A549 (cell line): ENCODE data around the gene ITGB2. TPM values are rescaled to one million over a fixed set of nuclear protein-coding genes. Genes with fewer than 3 reads are reported as not detected.

Experiments
- ATAC-seq, 2 experiments: fragments of 200-7000 bp in 1 of 2; fragments of >200 bp in 1 of 2; cut with Nextera tagmentation in 1 of 2; cut with Tn5 transposase in 1 of 2; 3 replicates each; pipeline versions ENCODE4 v1.8.0 to v1.9.1; 2018 to 2020; ENCODE audit warnings: mild to moderate bottlenecking in 1 of 2, moderate library complexity in 1 of 2
- CTCF ChIA-PET: fragments of 300-600 bp; sonication (Branson Sonifier 250); formaldehyde crosslinking; extraction: SDS; loops from one replicate; lab custom pipeline; 2021; ENCODE audit warnings: antibody characterized with exemption, inconsistent platforms; lab: Yijun Ruan, JAX
- POLR2A ChIA-PET: fragments of 350-600 bp; formaldehyde crosslinking; extraction: SDS; loops from one replicate; lab custom pipeline; 2021; ENCODE audit warnings: antibody characterized with exemption, inconsistent platforms; lab: Yijun Ruan, JAX
- DNase-seq, 2 experiments: peaks; one replicate each; pipeline versions ENCODE4 v3.0.0 to v3.0.0-alpha.2; 2011 to 2016; ENCODE audit warnings: low read depth in 1 of 2, low spot score in 1 of 2
- FAIRE-seq: peaks from 2 replicates; lab custom pipeline; 2011; peaks lifted over from hg19 to GRCh38; lab: Jason Lieb, UNC
- H3K27ac ChIP-seq, 2 experiments: fragments of >200 bp; sonication (Bioruptor Twin); formaldehyde crosslinking; 3 replicates each; pipeline ENCODE4 v1.5.1; 2016 to 2017
- H3K4me1 ChIP-seq: fragments of >200 bp; sonication (Bioruptor Twin); formaldehyde crosslinking; 3 replicates; pipeline ENCODE4 v1.6.1; 2016
- H3K4me2 ChIP-seq: fragments of >200 bp; sonication (Bioruptor Twin); formaldehyde crosslinking; 3 replicates; pipeline ENCODE4 v1.6.1; 2016
- H3K4me3 ChIP-seq: fragments of >200 bp; sonication (Bioruptor Twin); formaldehyde crosslinking; 3 replicates; pipeline ENCODE4 v1.5.1; 2016
- H3K9me3 ChIP-seq: fragments of >200 bp; sonication (Bioruptor Twin); formaldehyde crosslinking; 3 replicates; pipeline ENCODE4 v1.6.1; 2016
- ATOH8 ChIP-seq: fragments of 250-450 bp; sonication (Bioruptor Pico); IDR thresholded peaks from 2 replicates; pipeline ENCODE4 v1.5.0; 2020; ENCODE audit warnings: low read depth, mild to moderate bottlenecking, moderate library complexity
- BCL3 ChIP-seq: fragments of >200 bp; sonication (Bioruptor Twin); formaldehyde crosslinking; IDR thresholded peaks from 3 replicates; pipeline ENCODE4 v1.6.1; 2016
- CEBPB ChIP-seq, 2 experiments: fragments of >200 bp in 1 of 2; sonication (Bioruptor Twin) in 1 of 2; formaldehyde crosslinking in 1 of 2; IDR thresholded peaks; 2 replicates each; pipeline ENCODE4 v1.6.1; 2012 to 2016
- CHD2 ChIP-seq: fragments of 150-350 bp; IDR thresholded peaks from 2 replicates; pipeline ENCODE4 v1.6.1; 2014; ENCODE audit warnings: low read length; ENCODE audit not compliant: partially characterized antibody
- ELK1 ChIP-seq: fragments of 150-350 bp; IDR thresholded peaks from 2 replicates; pipeline ENCODE4 v1.6.1; 2014; ENCODE audit warnings: low read depth, mild to moderate bottlenecking, low read length
- FOSL2 ChIP-seq, 2 experiments: fragments of 450-650 bp in 1 of 2; fragments of >200 bp in 1 of 2; sonication (Bioruptor Twin) in 1 of 2; formaldehyde crosslinking; IDR thresholded peaks; 2 replicates each; pipeline versions ENCODE4 v1.5.0 to v1.6.1; 2016 to 2020; ENCODE audit warnings: mild to moderate bottlenecking in 1 of 2, moderate library complexity in 1 of 2
- GATA3 ChIP-seq: IDR thresholded peaks from 2 replicates; pipeline ENCODE4 v1.6.1; 2012; ENCODE audit warnings: borderline replicate concordance
- HEYL ChIP-seq: fragments of 250-450 bp; sonication (Bioruptor Pico); IDR thresholded peaks from 2 replicates; pipeline ENCODE4 v1.8.0; 2021; ENCODE audit warnings: mild to moderate bottlenecking, moderate library complexity
- JUN ChIP-seq, 2 experiments: fragments of >200 bp; sonication (Bioruptor Twin); formaldehyde crosslinking; IDR thresholded peaks; 2 replicates in 1 of 2; 3 replicates in 1 of 2; pipeline ENCODE4 v1.6.1; 2016 to 2017
- JUNB ChIP-seq: fragments of >200 bp; sonication (Bioruptor Twin); formaldehyde crosslinking; IDR thresholded peaks from 2 replicates; pipeline ENCODE4 v1.6.1; 2016
- MAFK ChIP-seq: fragments of 450-650 bp; IDR thresholded peaks from 2 replicates; pipeline ENCODE4 v1.6.1; 2014; ENCODE audit not compliant: partially characterized antibody
- MAX ChIP-seq: IDR thresholded peaks from 2 replicates; pipeline ENCODE4 v1.6.1; 2012
- NPAS2 ChIP-seq: fragments of 250-450 bp; sonication (Bioruptor Pico); IDR thresholded peaks from 2 replicates; pipeline ENCODE4 v1.8.0; 2022; ENCODE audit warnings: mild to moderate bottlenecking, moderate library complexity, borderline replicate concordance
- PBX3 ChIP-seq: IDR thresholded peaks from 2 replicates; pipeline ENCODE4 v1.6.1; 2012
- RCOR1 ChIP-seq: fragments of 150-350 bp; IDR thresholded peaks from 2 replicates; pipeline ENCODE4 v1.6.1; 2014; ENCODE audit warnings: antibody characterized with exemption, low read length, low read depth
- REST ChIP-seq: fragments of 200-600 bp; sonication (generic); IDR thresholded peaks from 2 replicates; pipeline ENCODE4 v1.6.1; 2016; ENCODE audit warnings: antibody characterized with exemption, mild to moderate bottlenecking, moderate library complexity
- RNF2 ChIP-seq: fragments of 200-600 bp; sonication (generic); IDR thresholded peaks from 2 replicates; pipeline ENCODE4 v1.6.1; 2016; ENCODE audit warnings: low read depth, mild to moderate bottlenecking, antibody characterized with exemption, moderate library complexity, borderline replicate concordance
- SMC3 ChIP-seq: fragments of >200 bp; sonication (Bioruptor Twin); formaldehyde crosslinking; IDR thresholded peaks from 3 replicates; pipeline ENCODE4 v1.6.1; 2018; ENCODE audit warnings: inconsistent platforms
- TFCP2L1 ChIP-seq: fragments of 250-450 bp; sonication (Bioruptor Pico); IDR thresholded peaks from 2 replicates; pipeline ENCODE4 v1.5.0; 2021; ENCODE audit warnings: mild to moderate bottlenecking
- USF2 ChIP-seq: fragments of 450-650 bp; IDR thresholded peaks from 2 replicates; pipeline ENCODE4 v1.6.1; 2014; ENCODE audit warnings: antibody characterized with exemption
- ZSCAN20 ChIP-seq: fragments of 250-450 bp; sonication (Bioruptor Pico); IDR thresholded peaks from 2 replicates; pipeline ENCODE4 v1.8.0; 2022; ENCODE audit warnings: mild to moderate bottlenecking, moderate library complexity
- WGBS: methylation state at CpG from one replicate; pipeline ENCODE4 v1.1.6; 2017; ENCODE audit errors: missing lambda C conversion rate; 5-methylcytosine and 5-hydroxymethylcytosine counted together
- polyA plus RNA-seq, 4 experiments: library from polyadenylated mRNA; depleted of rRNA in 3 of 4; stranded (reverse); fragments of >200 nt; fragmentation: RNase III in 1 of 4; extraction: RNeasy Plus Mini Kit Qiagen cat#74134 plus additional on column Dnase treatment in 1 of 4; gene quantifications; 2 replicates in 3 of 4; 3 replicates in 1 of 4; pipeline ENCODE4 v1.2.3, GENCODE V29; 2011 to 2017

Gene ITGB2
- polyA plus RNA-seq, 2 of the 4 experiments (the other 2 are of a cell fraction): 0.46 to 0.59 TPM

- no peak for DNase-seq
- no peak for ATAC-seq
- CTCF ChIA-PET: interaction anchor here (0.6 to 2.6 kb wide), 4 partner anchors 9 to 193 kb away, joined by 3 to 10 read pairs (median 6); no protein-coding TSS in a partner anchor
- POLR2A ChIA-PET: no interaction called here
- FAIRE-seq: no peak
- WGBS: 80% methylated on average over 2 of the region's 12 CpGs
- Histone ChIP-seq H3K4me3 (no peak overlapping the region), H3K9me3 (no peaks in the 10 kb centered on the region), H3K4me2 (no peak overlapping the region), H3K4me1 (peaks cover 27% of the 10 kb centered on the region), H3K27ac (peak overlapping the region in 1 of 2 experiments; percentile 68; a peak in 2 of 6 replicates)
- TF ChIP-seq BCL3 (no peak), NPAS2 (no peak), USF2 (no peak), JUN (IDR thresholded peaks at IDR 0.05) (no peak), SMC3 (no peak), ATOH8 (CRISPR knock-in tag) (no peak), CHD2 (no peak), FOSL2 (IDR thresholded peaks at IDR 0.05) (no peak), FOSL2 (CRISPR knock-in tag; IDR thresholded peaks at IDR 0.05) (no peak), MAFK (no peak), HEYL (no peak), JUNB (no peak), ELK1 (no peak), TFCP2L1 (CRISPR knock-in tag) (no peak), CEBPB (IDR thresholded peaks at IDR 0.05) (no peak), ZSCAN20 (CRISPR knock-in tag) (no peak)
Measured at GRCh38 chr21:44918107-44918470, 2.6 kb downstream of the ITGB2 start.

- no peak overlapping the region; the same call in 2 of the 3 replicates for H3K4me2 ChIP-seq
- ChIA-PET CTCF (interaction anchor here (0.6 to 2.6 kb wide), 5 partner anchors 10 to 192 kb away, joined by 3 to 10 read pairs (median 3); no protein-coding TSS in a partner anchor), POLR2A (interaction anchor here (0.8 kb wide), 1 partner anchor 10 kb away, joined by 3 read pairs; no protein-coding TSS in a partner anchor)
- no peak overlapping the region for H3K4me3 ChIP-seq
- no peaks in the 10 kb centered on the region for H3K9me3 ChIP-seq
- peak overlapping the region in 1 of 2 experiments; percentile 68; a peak in 3 of 6 replicates for H3K27ac ChIP-seq
- FAIRE-seq: no peak
- no peak for DNase-seq
- TF ChIP-seq PBX3: no peak
- TF ChIP-seq ZSCAN20 (CRISPR knock-in tag): no peak
- no peak for ATAC-seq
- H3K4me1 ChIP-seq: peaks cover 29% of the 10 kb centered on the region
- 83% methylated on average over 13 of the region's 15 CpGs for WGBS
Measured at GRCh38 chr21:44917446-44918106, 3.1 kb downstream of the ITGB2 start.

GRCh38 chr21:44916965-44917364 is 3.7 kb downstream of the ITGB2 start:
- 49% methylated on average over 7 of the region's 7 CpGs for WGBS
- Histone ChIP-seq H3K4me2 (peak overlapping the region; percentile 43; the same call in 2 of the 3 replicates), H3K4me1 (peaks cover 35% of the 10 kb centered on the region), H3K4me3 (no peak overlapping the region), H3K9me3 (no peaks in the 10 kb centered on the region)
- ChIA-PET POLR2A (interaction anchor here (0.8 kb wide), 1 partner anchor 11 kb away, joined by 3 read pairs; no protein-coding TSS in a partner anchor), CTCF (interaction anchor here (0.9 to 2.6 kb wide), 5 partner anchors 10 to 26 kb away, joined by 3 to 10 read pairs (median 3); no protein-coding TSS in a partner anchor)
- FAIRE-seq (no peak), ATAC-seq (no peak), DNase-seq (no peak)
- TF ChIP-seq CEBPB (IDR thresholded peaks at IDR 0.05) (no peak), RNF2 (no peak), RCOR1 (no peak), FOSL2 (IDR thresholded peaks at IDR 0.05) (no peak), FOSL2 (CRISPR knock-in tag; IDR thresholded peaks at IDR 0.05) (0 out of 2 replicates have a peak, but pooled peaks have one; percentile 7), REST (no peak), NPAS2 (no peak), GATA3 (no peak), MAX (no peak), HEYL (no peak)
- TF ChIP-seq, all 56 proteins: peak for 1
- peak overlapping the region in 1 of 2 experiments; percentile 68; a peak in 2 of 6 replicates for H3K27ac ChIP-seq
